Astrocyte of the spinal cord (primary cell): ENCODE results near the gene FBXW8.

Experiments used
- DNase-seq: peaks from one replicate; pipeline ENCODE4 v3.0.0; 2011; ENCODE audit warnings: low read depth, low spot score
- H3K4me3 ChIP-seq: 2 replicates; pipeline ENCODE4 v1.5.1; 2011; ENCODE audit warnings: low read depth, mild to moderate bottlenecking, low read length, moderate library complexity
- CTCF ChIP-seq: IDR thresholded peaks from 2 replicates; pipeline ENCODE4 v1.5.1; 2012; ENCODE audit warnings: low read depth, mild to moderate bottlenecking, low read length, inconsistent platforms
- in situ Hi-C: cut with HindIII; loops from 2 replicates; pipeline ENCODE4 v1.10.0; 2017; ENCODE audit warnings: low sequenced_read_pairs

The FBXW8 gene

DNA sequence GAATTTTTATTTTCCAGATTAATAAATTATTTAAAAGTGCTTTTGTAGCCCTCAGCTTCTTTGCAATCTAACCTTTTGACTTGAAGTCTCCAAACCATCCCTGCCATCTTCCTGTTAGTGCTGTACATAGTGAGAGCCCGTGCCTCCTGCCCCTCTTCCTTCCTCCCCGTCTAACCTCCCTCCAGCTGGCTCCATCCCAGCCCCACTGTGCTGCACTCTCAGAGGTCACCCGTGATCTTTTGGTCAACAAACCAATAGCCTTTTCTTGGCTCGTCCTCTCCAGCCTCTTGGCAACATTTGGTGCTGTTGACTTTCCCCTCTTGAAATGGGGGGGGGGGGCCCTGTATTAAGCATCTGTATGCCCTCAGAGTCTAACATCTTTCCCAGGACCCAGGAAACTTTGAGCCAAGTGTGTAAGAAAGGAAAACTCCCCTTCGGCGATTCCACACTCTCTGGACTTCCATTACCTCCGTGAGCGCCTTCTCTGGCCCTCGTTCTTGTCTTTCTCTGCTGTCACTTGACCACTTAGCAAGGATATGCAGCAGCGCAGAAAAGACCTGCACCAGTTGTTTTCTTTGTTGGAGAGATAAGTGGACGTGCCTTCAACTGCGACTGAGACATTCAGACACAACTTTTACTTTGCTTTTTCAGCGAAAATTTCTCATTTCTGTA is 44.1 kb downstream of the FBXW8 start:
- in situ Hi-C loops: no loop called here
- no peak for DNase-seq
- no peak for TF ChIP-seq CTCF
- H3K4me3 ChIP-seq: no peak overlapping the region

GRCh38 chr12:116955382-116956021 is 44.8 kb downstream of the FBXW8 start:
- TF ChIP-seq CTCF: no peak
- DNase-seq: no peak
- in situ Hi-C loops: no loop called here
- H3K4me3 ChIP-seq: no peak overlapping the region

DNA sequence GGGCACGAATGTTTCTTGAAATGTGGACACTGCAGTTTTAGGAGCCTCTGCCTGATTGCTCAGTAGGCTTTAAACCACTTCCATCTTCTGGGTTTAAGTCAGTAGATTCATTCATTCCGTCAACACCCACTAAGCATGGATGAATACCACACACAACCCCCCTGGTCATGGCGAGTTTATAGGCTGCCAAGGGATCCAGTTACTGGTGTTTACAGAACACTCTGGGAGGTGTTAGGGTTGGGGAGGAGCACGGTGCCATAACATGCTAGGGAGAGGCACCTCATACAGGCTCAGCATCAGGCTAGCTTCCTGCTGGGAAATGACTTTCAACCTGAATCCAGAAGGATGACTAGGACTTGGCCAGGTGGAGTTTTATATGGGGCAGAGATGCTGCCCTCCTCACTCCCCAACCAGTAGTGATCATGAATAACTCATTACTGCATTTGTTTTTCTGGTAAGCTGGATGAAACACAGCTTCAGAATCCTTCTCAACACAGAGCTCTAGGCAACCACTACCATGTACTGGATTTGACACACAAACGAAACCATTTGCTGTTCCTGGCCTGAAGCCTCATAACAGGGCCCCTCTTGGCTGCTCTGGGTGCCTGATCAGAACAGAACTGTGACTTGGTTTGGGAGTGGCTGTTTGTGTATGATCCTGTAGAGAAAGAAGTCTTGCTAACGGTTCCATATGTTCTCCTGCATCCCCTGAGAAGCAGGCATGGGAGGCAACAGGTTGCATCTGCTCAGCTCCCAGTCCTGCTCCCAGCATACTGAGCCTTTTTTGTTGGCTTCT is 47.9 kb downstream of the FBXW8 start:
- in situ Hi-C loops: no loop called here
- no peak for TF ChIP-seq CTCF
- peak; percentile 34 for DNase-seq
- H3K4me3 ChIP-seq: no peak overlapping the region

- H3K4me3 ChIP-seq: no peak overlapping the region
- in situ Hi-C loops: no loop called here
- no peak for TF ChIP-seq CTCF
- DNase-seq: peak; percentile 17
These were observed 48.4 kb downstream of the FBXW8 start for GRCh38 chr12:116959198-116959460.

DNA sequence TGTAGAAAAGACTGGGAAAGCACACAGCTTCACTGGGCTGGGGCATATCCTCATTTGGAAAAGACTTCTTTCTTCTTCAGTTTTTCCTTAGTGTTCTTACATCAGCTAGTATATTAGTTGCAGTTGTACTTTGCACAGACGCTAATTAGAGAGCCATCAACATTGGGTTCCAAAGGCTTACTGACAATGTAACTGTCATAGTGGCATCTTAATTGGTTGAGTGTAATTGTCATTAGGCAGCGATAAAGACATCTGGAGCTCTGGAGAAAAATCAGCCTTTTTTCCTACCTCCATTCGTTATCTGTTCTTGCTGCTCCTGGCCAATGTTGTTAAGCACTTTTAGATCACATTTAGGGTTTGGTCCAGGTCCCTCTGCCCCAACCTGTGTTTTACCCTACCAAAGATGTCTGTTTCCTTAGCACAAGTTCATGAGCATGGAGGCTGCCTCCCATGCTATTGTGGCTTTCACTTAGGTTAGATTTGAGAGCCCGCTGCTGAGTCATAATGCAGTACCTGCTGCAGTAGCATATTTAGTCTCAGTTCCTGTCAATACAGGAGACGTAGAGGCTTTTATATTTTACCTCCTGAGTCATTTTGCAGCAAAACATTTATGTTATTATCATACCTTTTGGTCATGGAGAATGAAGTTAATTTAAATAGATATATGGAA is 49.2 kb downstream of the FBXW8 start:
- in situ Hi-C loops: no loop called here
- no peak for TF ChIP-seq CTCF
- no peak overlapping the region for H3K4me3 ChIP-seq
- no peak for DNase-seq

DNA sequence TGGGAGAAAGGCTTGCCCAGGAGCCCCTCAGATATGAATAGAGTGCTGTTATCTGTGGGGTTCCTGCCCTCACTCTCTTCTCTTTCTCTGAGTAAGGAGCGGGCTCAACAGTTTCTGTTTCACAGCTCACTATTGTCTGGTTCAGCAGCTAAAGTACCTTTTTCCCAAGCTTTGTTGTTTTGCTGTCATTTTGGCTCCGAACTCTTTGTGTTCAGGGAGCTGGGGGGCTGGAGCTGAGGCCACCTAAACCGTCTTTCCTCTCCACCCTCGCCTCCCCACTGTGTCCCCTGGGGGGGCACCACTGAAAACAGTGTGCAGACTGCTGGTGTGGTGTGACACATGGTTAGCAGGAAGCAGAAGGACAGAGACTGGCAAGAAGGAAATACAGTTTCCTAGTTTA is 51.4 kb downstream of the FBXW8 start:
- DNase-seq: no peak
- in situ Hi-C loops: no loop called here
- no peak for TF ChIP-seq CTCF
- H3K4me3 ChIP-seq: no peak overlapping the region
